NOMO-1 treated with DMSO at 0.1 percent for 48 hours (cell line): ENCODE results near the gene AGBL1.

Experiments
- DNase-seq: peaks from one replicate; lab custom pipeline; 2025; ENCODE audit not compliant: unreplicated experiment; lab: John Stamatoyannopoulos, UW

AGBL1 gene

GRCh38 chr15:86571873-86572272, 492.2 kb downstream of the AGBL1 start:
- DNase-seq: no peak

GRCh38 chr15:86572368-86572841, 492.7 kb downstream of the AGBL1 start:
- DNase-seq: no peak

- DNase-seq: no peak
These were observed 493.8 kb downstream of the AGBL1 start for GRCh38 chr15:86573476-86573875.

DNA sequence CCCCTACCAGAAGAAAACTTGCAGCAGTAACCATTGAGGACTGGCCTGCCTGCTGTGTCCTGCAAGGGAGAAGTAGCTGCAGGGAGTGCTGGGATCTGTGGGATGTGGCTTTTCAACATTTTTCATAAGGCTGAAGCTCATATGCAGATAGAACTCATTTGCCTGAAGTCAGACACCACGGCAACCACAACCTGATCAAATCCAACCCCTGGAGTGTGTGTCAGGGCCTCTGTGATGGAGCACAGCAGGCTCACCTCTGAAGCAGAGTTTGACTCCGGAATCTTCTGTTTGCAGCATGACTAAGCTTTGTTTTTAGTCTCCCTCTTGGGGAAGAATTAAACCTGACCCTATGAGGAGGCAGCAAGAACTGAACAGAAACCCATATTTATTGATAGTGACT, 508.7 kb downstream of the AGBL1 start:
- no peak for DNase-seq

- no peak for DNase-seq
These were observed 510.8 kb downstream of the AGBL1 start for GRCh38 chr15:86590461-86590860.

GRCh38 chr15:86591158-86591557, 511.5 kb downstream of the AGBL1 start:
- no peak for DNase-seq

DNA sequence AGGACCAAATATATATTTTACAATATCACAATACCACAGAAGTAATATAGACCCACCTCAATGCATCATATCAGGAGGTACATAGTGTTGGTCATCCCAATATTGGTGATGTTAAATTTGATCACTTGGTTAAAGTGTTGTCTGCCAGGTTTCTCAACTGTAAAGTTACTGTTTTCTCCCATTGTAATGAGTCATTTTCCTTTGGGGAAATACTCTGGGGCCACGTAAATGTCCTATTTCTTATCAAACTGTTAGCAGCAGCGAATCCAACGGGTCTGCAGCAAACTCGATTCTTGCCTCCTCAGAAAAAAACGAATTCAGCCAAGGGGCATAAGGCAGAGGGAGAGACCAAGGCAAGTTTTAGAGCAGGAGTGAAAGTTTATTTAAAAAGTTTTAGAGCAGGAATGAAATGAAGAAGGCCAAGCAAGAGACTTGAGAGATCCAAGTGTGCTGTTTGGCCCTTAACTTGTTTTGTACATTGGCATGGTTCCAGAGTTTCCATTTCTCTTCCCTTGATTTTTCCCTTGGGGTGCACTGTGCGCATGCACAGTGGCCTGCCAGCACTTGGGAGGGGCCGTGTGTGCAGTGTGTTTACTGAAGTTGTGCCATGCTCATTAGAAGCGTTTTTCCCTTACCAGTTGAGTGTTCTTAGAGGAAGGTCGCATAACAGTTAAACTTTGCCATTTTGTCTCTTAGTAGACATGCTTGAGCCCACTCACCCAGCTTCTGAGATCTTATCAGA, 512.5 kb downstream of the AGBL1 start:
- no peak for DNase-seq

DNA sequence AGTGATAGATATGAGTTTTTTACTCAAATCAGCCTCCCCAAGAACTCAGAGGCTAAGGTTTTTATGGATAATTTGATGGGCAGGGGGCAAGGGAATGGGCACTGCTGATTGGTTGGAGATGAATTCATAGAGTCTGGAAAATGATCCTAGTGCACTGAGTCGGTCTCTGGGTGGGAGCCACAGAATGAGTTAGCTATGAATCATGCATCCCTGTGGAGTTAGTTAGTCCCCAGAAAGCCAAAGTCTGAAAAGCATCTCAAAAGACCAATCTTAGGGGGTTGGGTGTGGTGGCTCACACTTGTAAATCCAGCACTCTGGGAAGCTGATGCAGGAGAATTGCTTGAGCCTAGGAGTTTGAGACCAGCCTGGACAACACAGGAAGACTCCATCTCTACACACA, 516.1 kb downstream of the AGBL1 start:
- no peak for DNase-seq

DNA sequence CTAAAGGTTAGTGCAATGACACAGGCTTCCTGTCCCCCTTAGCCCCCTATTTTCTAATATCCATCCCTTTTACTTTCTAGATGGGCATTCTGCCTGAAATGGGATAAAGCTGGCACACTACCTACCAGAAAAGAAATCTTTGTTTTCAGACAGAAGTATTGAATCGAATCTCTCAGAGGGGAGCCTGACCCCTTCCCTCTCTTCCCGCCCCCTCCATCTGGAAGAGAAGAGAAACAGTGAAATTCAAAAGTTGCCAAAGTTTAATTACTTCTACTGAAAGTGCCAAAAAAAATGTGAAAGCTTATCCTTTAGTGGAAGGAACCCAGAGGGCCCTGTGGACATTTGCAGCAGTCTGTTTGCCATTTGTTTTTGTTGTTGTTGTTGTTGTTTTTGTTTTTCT, 523.8 kb downstream of the AGBL1 start:
- DNase-seq: no peak

DNA sequence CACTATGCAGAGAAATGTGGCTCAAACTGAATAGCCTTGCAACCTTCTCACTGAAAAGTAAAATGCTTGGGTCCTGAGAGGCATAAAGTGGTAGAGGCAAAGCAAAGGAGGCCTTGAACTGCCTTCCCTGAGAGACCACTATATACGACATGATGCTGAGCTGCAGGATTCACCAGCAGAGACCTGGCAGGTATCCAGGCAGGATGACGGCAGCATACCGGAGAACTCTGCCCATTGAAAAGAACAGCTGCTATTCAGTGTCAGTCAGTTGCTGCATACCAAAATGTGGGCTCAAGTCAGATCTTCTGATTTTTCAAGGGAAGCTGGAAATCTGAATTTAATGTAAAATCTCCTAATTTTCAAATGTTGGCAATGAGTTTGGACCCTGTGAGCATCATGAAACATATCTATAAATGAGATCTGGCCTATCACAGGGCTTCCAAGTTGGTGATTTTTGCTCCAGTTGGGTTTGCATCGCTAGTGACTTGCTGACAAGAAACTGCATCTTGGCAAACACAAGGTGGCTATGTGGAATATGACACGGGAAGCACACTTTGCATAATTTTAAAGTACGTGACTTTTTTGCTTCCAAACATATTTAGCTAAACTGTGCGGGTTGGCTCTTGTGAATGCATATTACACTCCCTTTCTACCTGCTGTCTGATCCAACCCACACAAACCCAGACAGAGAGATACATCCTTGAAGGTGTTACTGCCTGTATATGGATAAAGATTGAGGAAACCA, 529.0 kb downstream of the AGBL1 start:
- no peak for DNase-seq

- DNase-seq: no peak
These were observed 529.6 kb downstream of the AGBL1 start for GRCh38 chr15:86609275-86609674.

- no peak for DNase-seq
These were observed 530.4 kb downstream of the AGBL1 start for GRCh38 chr15:86610038-86610437.

DNA sequence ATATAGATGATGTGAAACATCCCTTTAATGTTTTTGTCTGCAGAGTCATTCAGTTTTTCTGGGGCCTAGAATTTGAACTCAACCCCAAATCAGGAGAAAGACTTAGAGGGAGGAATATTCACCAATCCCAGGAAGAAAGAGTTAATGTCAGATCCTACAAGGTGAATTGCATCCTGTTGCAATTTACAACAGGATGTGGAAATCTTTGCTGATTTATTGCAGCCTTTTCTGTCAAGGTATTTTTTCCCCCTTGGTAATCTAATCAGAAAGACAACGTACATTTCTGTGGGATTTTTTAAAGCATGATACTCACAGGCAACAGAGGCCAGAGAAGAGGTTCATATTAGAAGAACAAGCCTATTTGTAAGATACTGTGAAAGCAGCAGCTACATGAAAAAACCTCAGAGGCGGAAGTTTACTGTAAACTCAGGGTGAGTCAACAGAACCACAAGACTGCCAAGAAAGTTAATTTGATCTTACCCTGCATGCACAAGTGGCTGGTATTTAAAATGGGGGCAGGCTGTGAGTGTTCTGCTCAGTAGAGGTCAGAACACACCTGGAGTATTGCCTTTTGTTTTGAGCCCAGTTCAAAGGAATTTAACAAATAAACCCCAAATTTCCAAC, 531.9 kb downstream of the AGBL1 start:
- peak; percentile 13 for DNase-seq

DNA sequence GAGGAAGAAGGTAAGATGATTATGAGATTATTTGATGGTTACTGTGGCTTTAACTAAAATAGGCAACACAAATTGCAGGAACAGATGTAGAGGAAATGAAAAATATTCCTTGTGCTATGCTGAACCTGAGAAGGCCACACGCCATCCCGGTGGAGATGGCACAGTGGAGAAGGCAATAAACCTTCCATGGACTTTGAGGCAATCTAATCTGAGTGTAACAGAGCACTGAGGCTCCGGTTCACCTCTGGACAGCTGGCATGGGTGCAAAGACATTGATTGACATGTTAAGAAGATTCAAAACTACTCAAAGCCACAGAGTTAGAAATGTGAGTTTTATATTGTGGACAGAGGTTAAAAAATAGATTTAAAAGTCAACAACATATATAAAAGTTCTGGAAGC, 535.7 kb downstream of the AGBL1 start:
- DNase-seq: no peak

DNA sequence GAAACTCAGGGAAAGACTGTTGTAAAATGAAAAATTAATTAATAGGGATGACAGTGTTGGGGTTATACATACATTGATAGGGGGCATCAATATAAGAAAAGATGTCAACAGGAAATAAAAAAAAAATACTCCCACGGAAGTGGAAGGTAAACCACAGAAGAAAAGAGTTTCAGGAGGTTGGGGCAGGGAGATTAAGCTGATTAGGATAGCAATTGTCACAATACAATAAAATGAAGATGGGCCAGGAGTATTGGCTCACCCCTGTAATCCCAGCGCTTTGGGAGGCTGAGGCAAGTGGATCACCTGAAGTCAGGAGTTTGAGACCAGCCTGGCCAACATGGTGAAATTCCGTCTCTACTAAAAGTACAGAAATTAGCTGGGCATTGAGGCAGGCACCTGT, 536.1 kb downstream of the AGBL1 start:
- no peak for DNase-seq

DNA sequence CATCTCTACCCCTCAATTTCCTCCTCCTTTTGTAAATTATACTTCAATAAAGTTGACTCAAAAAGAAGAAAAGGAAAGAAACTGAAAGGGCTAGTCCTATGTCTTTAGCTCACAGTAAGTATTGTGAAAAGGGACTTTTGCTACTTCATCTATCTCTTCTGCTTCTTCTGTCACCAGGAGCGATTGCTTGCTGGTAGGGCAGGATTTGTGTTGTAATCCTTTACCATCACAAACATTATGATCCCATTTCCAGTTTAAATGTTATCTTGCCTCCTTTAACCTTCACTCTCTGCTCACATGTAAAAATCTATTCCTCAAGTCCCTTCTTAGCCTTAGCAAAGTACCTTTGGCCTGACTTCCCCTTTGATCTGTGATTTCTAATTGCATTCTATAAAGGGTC, 537.1 kb downstream of the AGBL1 start:
- no peak for DNase-seq

DNA sequence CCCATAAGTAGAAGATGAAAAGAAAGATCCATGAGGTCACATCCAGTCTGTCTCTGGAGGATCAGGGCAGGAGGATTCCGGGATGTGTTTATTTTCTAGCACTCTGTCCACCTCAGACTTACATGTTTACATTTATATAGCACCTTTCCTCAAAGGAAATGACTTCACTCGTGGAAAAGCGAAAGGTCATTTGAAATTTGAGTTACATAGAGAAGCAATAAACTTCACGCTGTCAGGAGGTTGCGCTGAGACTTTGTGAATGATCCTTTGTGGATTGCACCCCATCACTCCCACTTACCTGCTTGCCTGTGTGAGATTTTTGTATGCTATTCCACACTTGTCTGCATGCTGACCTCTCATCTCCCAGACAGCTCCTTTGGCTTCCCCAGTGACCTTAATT, 540.5 kb downstream of the AGBL1 start:
- no peak for DNase-seq

GRCh38 chr15:86620641-86621349, 541.1 kb downstream of the AGBL1 start:
- no peak for DNase-seq

GRCh38 chr15:86623236-86623635, 543.6 kb downstream of the AGBL1 start:
- DNase-seq: no peak

GRCh38 chr15:86624261-86625036, 544.8 kb downstream of the AGBL1 start:
- DNase-seq: peak; percentile 44
